Gastroesophageal sphincter (tissue), 4 donors: ENCODE data around the gene CEP104. TPM values are rescaled to one million over a fixed set of nuclear protein-coding genes. Genes with fewer than 3 reads are reported as not detected.

Source experiments
- ATAC-seq: fragments of 150-250 bp; one replicate; pipeline ENCODE4 v1.9.1; 2016; ENCODE audit warnings: mild to moderate bottlenecking, moderate library complexity
- H3K27ac ChIP-seq, 4 donors: fragments of 200-600 bp; sonication (generic) in 3 of 4; 1 replicate in 3 of 4; 2 replicates in 1 of 4; pipeline ENCODE4 v1.5.1; 2016 to 2019
- H3K27me3 ChIP-seq: fragments of 200-600 bp; sonication (generic); one replicate; pipeline ENCODE4 v1.5.1; 2019
- H3K36me3 ChIP-seq, 2 donors: fragments of 200-600 bp; sonication (generic); one replicate each; pipeline ENCODE4 v1.5.1; 2019; ENCODE audit warnings: control low read depth in 1 of 2
- H3K4me1 ChIP-seq, 3 donors: fragments of 200-600 bp; sonication (generic); 1 replicate in 2 of 3; 2 replicates in 1 of 3; pipeline ENCODE4 v1.5.1; 2016 to 2019; ENCODE audit warnings: control low read depth in 2 of 3
- H3K4me3 ChIP-seq, 2 donors: fragments of 200-600 bp; sonication (generic); one replicate each; pipeline ENCODE4 v1.5.1; 2019; ENCODE audit warnings: mild to moderate bottlenecking in 1 of 2, moderate library complexity in 1 of 2
- H3K9me3 ChIP-seq, 3 donors: fragments of 200-600 bp; sonication (generic); one replicate each; pipeline ENCODE4 v1.5.1; 2017 to 2019; ENCODE audit warnings: control low read depth in 2 of 3
- EP300 ChIP-seq: sonication (generic); formaldehyde crosslinking; IDR thresholded peaks from one replicate; pipeline ENCODE4 v1.6.1; 2017; ENCODE audit warnings: antibody characterized with exemption, mild to moderate bottlenecking
- POLR2A ChIP-seq, 2 donors: fragments of 450-650 bp; IDR thresholded peaks; one replicate each; pipeline ENCODE4 v1.6.1; 2017; ENCODE audit warnings: antibody characterized with exemption in 2 of 2, mild to moderate bottlenecking in 2 of 2, moderate library complexity in 1 of 2
- POLR2AphosphoS5 ChIP-seq: sonication (generic); formaldehyde crosslinking; IDR thresholded peaks from one replicate; pipeline ENCODE4 v1.6.1; 2017; ENCODE audit warnings: antibody characterized with exemption
- WGBS, 2 donors: methylation state at CpG; one replicate each; pipeline ENCODE4 v1.1.5; 2018; ENCODE audit warnings: low coverage in 1 of 2; 5-methylcytosine and 5-hydroxymethylcytosine counted together
- total RNA-seq, 4 donors: library from RNA; depleted of rRNA; stranded (reverse); fragments of >200 nt; gene quantifications; one replicate each; pipeline ENCODE4 v1.1.0, GENCODE V29; 2016
- TF ChIP-seq, protein P1 (sequence below), 4 experiments: fragments of 200-600 bp in 2 of 4; fragments of 450-650 bp in 2 of 4; sonication (generic) in 1 of 4; IDR thresholded peaks; one replicate each; pipeline ENCODE4 v1.5.1; 2017 to 2019; ENCODE audit warnings: antibody characterized with exemption in 4 of 4, mild to moderate bottlenecking in 2 of 4, moderate library complexity in 2 of 4

Gene CEP104
- total RNA-seq, 4 donors from 2014 or later: 29.3 to 78.2 (median 41.8) TPM

DNA sequence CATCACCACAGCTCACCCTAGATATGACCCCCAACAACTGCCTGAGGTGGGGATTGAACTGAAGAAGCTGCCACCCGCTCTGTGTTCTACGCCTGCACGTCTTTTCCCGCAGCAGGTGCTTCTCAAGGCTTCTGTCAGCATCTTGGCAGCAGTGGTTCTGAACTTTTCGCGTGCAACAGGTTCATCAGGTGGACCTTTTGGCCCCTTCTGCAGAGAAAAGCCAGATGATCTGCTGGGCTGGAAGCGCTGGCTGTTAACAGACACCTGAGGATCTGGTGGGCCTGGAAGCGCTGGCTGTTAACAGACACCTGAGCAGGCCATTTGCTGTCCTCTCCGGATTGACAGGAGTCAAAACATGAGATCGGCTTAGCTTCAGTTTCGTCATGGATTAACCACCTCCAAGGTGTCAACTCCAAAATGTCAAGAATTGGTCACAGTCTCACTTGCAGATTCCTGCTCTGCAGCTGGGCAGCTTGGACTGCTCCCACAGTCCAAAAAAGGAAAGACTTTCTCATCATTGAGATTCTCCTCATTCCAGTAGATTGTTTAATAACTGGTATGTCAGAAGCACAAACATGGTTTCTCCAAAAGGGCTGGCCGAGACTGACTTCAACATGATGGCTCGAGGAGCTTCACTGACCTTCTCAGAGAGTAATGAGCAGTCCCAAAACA is 38.4 kb upstream of the CEP104 start:
- Histone ChIP-seq H3K4me1 (peaks cover 0 to 50% (median 9%) of the 10 kb centered on the region in 3 donors), H3K27ac (peak overlapping the region; percentile 29 to 79 (median 66)), H3K36me3 (peaks cover 0 to 12% of the 10 kb centered on the region in 2 donors), H3K4me3 (no peak overlapping the region), H3K9me3 (peaks cover 0 to 15% (median 0%) of the 10 kb centered on the region in 3 donors), H3K27me3 (no peaks in the 10 kb centered on the region)
- TF ChIP-seq EP300 (no peak), POLR2AphosphoS5 (peak; percentile 13)
- 55% methylated on average over 2 of the region's 13 CpGs; no CpG with 5 or more reads in 1 of the 2 donors for WGBS, 2 donors
- no peak for ATAC-seq

DNA sequence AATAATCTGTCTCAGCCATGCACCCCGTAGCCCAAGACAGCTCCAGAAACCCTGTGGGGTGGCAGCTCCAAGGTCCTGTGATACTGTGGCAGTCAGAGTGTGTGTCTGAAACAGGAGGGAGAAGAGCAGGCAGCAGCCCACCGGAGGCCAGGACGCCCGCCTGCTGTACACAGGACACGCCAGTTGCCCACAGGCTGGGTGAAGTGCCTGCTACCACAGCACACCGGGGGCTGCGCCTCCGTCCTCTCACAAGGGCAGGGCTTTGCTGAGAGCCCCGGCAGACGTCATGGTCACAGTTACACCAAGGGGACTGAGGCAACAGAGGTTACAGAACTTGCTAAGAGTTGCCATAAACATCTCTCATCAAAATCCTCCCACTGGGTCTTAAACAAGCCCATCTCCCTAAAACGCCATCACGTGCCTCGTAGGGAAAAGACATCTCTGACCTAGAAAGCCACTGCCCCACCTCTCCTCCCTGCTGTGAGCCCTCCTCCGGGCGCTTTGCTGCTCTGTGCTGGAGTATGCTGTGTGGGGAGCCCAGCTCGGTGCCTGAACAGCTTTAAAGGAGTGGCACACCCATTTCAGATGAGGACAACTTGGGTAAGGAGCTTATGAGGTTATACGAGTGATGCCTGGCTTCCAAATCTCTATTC is 37.7 kb upstream of the CEP104 start:
- Histone ChIP-seq H3K4me1 (peaks cover 0 to 49% (median 9%) of the 10 kb centered on the region in 3 donors), H3K4me3 (no peak overlapping the region), H3K9me3 (peaks cover 0 to 15% (median 0%) of the 10 kb centered on the region in 3 donors), H3K36me3 (peaks cover 0 to 19% of the 10 kb centered on the region in 2 donors), H3K27ac (peak overlapping the region; percentile 29 to 79 (median 66)), H3K27me3 (no peaks in the 10 kb centered on the region)
- 60 to 89% methylated on average over 1 to 14 of the region's 17 CpGs for WGBS, 2 donors
- TF ChIP-seq EP300 (no peak), POLR2A (IDR thresholded peaks at IDR 0.05) (no peak), POLR2AphosphoS5 (no peak)
- TF ChIP-seq, protein P1, sequence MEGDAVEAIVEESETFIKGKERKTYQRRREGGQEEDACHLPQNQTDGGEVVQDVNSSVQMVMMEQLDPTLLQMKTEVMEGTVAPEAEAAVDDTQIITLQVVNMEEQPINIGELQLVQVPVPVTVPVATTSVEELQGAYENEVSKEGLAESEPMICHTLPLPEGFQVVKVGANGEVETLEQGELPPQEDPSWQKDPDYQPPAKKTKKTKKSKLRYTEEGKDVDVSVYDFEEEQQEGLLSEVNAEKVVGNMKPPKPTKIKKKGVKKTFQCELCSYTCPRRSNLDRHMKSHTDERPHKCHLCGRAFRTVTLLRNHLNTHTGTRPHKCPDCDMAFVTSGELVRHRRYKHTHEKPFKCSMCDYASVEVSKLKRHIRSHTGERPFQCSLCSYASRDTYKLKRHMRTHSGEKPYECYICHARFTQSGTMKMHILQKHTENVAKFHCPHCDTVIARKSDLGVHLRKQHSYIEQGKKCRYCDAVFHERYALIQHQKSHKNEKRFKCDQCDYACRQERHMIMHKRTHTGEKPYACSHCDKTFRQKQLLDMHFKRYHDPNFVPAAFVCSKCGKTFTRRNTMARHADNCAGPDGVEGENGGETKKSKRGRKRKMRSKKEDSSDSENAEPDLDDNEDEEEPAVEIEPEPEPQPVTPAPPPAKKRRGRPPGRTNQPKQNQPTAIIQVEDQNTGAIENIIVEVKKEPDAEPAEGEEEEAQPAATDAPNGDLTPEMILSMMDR (IDR thresholded peaks at IDR 0.05): no peak
- ATAC-seq: no peak

DNA sequence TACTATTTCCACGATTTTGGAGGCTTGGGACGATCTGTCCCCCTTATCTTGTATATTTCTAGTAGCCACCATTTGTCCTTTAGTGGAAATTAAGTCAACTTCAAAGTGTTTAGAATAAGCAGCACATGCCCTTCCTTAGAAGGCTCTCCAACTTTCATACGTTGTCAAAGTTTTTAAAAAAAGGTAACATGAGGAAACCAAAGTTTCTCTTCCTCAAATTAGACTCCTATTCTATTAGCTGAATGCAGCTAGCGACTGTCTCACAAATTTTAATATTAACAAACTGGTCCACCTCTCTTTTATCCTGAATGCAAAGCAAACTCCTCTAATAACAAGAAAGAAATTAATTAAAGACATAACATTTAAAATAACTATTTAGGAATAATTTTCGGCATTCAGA is 36.2 kb upstream of the CEP104 start:
- no peak for ATAC-seq
- H3K27me3 ChIP-seq: no peaks in the 10 kb centered on the region
- WGBS, 2 donors: 67% methylated on average over 5 of the region's 5 CpGs
- H3K4me3 ChIP-seq: no peak overlapping the region
- peaks cover 0 to 35% of the 10 kb centered on the region in 2 donors for H3K36me3 ChIP-seq
- peaks cover 0 to 41% (median 5%) of the 10 kb centered on the region in 3 donors for H3K4me1 ChIP-seq
- no peak for TF ChIP-seq POLR2AphosphoS5
- TF ChIP-seq POLR2A (IDR thresholded peaks at IDR 0.05): no peak
- TF ChIP-seq EP300: no peak
- TF ChIP-seq, protein P1 (IDR thresholded peaks at IDR 0.05): no peak
- peak overlapping the region in 3 of 4 donors; percentile 42 to 61 (median 57) for H3K27ac ChIP-seq
- H3K9me3 ChIP-seq: peaks cover 0 to 12% (median 0%) of the 10 kb centered on the region in 3 donors

DNA sequence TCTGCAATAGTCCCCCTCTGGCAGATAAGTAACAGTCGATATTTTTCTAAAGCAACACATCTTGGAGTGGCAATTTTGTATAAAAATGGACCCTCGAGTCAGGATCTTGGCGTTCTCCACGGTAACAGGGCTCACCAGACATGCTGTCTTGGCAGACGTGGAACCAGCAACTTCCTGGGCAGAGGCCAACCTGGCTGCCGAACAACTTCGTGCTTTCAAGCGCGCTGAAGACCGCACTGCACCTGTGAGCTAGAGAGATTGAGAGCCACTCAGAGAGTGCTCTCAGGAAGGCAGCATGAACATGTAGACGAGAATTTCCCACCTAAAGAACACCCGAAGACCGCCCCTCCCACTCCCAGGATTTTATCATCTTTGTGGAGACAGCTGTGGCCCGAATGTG is 35.7 kb upstream of the CEP104 start:
- H3K4me1 ChIP-seq: peaks cover 0 to 41% (median 5%) of the 10 kb centered on the region in 3 donors
- peaks cover 0 to 7% (median 0%) of the 10 kb centered on the region in 3 donors for H3K9me3 ChIP-seq
- peak overlapping the region in 3 of 4 donors; percentile 42 to 61 (median 57) for H3K27ac ChIP-seq
- WGBS, 2 donors: 50 to 66% methylated on average over 7 to 8 of the region's 14 CpGs
- H3K4me3 ChIP-seq: no peak overlapping the region
- no peaks in the 10 kb centered on the region for H3K27me3 ChIP-seq
- H3K36me3 ChIP-seq: peaks cover 0 to 39% of the 10 kb centered on the region in 2 donors
- no peak for ATAC-seq
- TF ChIP-seq, protein P1 (IDR thresholded peaks at IDR 0.05): no peak
- no peak for TF ChIP-seq POLR2A (IDR thresholded peaks at IDR 0.05)

DNA sequence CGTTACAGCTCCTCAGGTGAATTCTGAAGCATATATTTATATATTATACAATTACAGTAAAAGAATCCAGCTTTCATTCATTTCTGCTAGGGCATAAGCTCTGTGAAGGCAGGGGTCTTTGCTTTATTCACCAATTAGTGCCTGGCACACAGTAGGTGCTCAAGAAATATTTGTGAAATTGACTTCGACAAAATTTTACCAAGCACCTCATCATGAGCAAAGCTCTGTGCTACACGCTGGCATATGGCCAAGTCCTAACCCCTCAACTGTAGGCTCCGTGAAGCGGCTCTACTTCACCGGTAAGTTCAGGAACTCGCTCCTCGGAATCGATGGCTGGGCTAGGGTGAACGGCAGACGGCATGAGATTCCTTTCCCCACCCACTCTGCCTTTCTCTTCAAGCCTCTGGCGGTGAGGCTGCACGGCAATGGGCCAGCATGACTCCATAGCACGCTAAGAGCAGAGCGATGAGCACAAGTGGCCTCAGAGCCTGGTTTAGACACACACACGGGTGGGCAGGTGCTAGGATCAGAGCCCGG is 34.4 kb upstream of the CEP104 start:
- 78 to 92% methylated on average over 5 to 6 of the region's 17 CpGs for WGBS, 2 donors
- ATAC-seq: no peak
- Histone ChIP-seq H3K27ac (peak overlapping the region in 1 of 4 donors; percentile 14), H3K36me3 (peaks cover 0 to 53% of the 10 kb centered on the region in 2 donors), H3K9me3 (no peaks in the 10 kb centered on the region), H3K4me3 (no peak overlapping the region), H3K27me3 (no peaks in the 10 kb centered on the region), H3K4me1 (peaks cover 0 to 40% (median 5%) of the 10 kb centered on the region in 3 donors)
- TF ChIP-seq EP300 (no peak), POLR2AphosphoS5 (no peak), POLR2A (IDR thresholded peaks at IDR 0.05) (no peak)
- TF ChIP-seq, protein P1 (IDR thresholded peaks at IDR 0.05): no peak
